Caki2 (cell line): ENCODE results near the gene PPP2R1B. TPM values are rescaled to one million over a fixed set of nuclear protein-coding genes. Genes with fewer than 3 reads are reported as not detected.

Experiments
- DNase-seq: peaks from one replicate; pipeline ENCODE4 v3.0.0-alpha.2; 2015; ENCODE audit warnings: low read depth
- in situ Hi-C: cut with HindIII; loops from 2 replicates; pipeline ENCODE4 v1.10.0; 2016; ENCODE audit warnings: low sequenced_read_pairs, low pct_unique_long_range_greater_than_20kb, mixed read lengths
- total RNA-seq: library from RNA; depleted of rRNA; stranded (reverse); fragments of >200 nt; shearing (Covaris generic); gene quantifications from 2 replicates; pipeline ENCODE4 v1.2.3, GENCODE V29; 2014; ENCODE audit warnings: low replicate concordance; rRNA removed

Gene PPP2R1B
- total RNA-seq = 4.7 and 17.1 TPM in 2 replicates

- in situ Hi-C loops = no loop called here
- DNase-seq = peak; percentile 76
Observed at GRCh38 chr11:111765984-111766833, at the start of gene PPP2R1B. PPP2R1B (minus strand) TSS chr11:111766389; CDS start chr11:111766361, 28 bp downstream.

GRCh38 chr11:111815489-111815888, 49.3 kb upstream of the PPP2R1B start:
- DNase-seq = no peak
- in situ Hi-C loops = no loop called here

- DNase-seq = no peak
- in situ Hi-C loops = no loop called here
Observed at GRCh38 chr11:111814557-111815320, 48.5 kb upstream of the PPP2R1B start.

GRCh38 chr11:111814106-111814505, 47.9 kb upstream of the PPP2R1B start:
- no peak for DNase-seq
- in situ Hi-C loops = no loop called here

GRCh38 chr11:111812211-111812610, 46.0 kb upstream of the PPP2R1B start:
- in situ Hi-C loops = no loop called here
- DNase-seq = no peak

GRCh38 chr11:111811445-111811844, 45.3 kb upstream of the PPP2R1B start:
- in situ Hi-C loops = no loop called here
- DNase-seq = no peak

GRCh38 chr11:111808834-111809233, 42.6 kb upstream of the PPP2R1B start:
- in situ Hi-C loops = no loop called here
- no peak for DNase-seq

- in situ Hi-C loops = no loop called here
- DNase-seq = no peak
Observed at GRCh38 chr11:111808063-111808588, 41.9 kb upstream of the PPP2R1B start.

GRCh38 chr11:111807076-111807475, 40.9 kb upstream of the PPP2R1B start:
- no peak for DNase-seq
- in situ Hi-C loops = no loop called here

GRCh38 chr11:111801135-111801534, 34.9 kb upstream of the PPP2R1B start:
- in situ Hi-C loops = no loop called here

GRCh38 chr11:111798279-111798678, 32.1 kb upstream of the PPP2R1B start:
- no peak for DNase-seq
- in situ Hi-C loops = no loop called here

More at GRCh38 chr11:111801135-111801534, 34.9 kb upstream of the PPP2R1B start:
- DNase-seq = no peak

GRCh38 chr11:111797145-111797581, 31.0 kb upstream of the PPP2R1B start:
- DNase-seq = peak; percentile 52
- in situ Hi-C loops = no loop called here

- in situ Hi-C loops = no loop called here
- no peak for DNase-seq
Observed at GRCh38 chr11:111796696-111797095, 30.5 kb upstream of the PPP2R1B start.

GRCh38 chr11:111795334-111795985, 29.3 kb upstream of the PPP2R1B start:
- DNase-seq = no peak
- in situ Hi-C loops = no loop called here

- in situ Hi-C loops = no loop called here
- peak; percentile 44 for DNase-seq
Observed at GRCh38 chr11:111793863-111794262, 27.7 kb upstream of the PPP2R1B start.

- in situ Hi-C loops = no loop called here
- no peak for DNase-seq
Observed at GRCh38 chr11:111792955-111793500, 26.8 kb upstream of the PPP2R1B start.

- in situ Hi-C loops = no loop called here
Observed at GRCh38 chr11:111792314-111792713, 26.1 kb upstream of the PPP2R1B start.

GRCh38 chr11:111788464-111788863, 22.3 kb upstream of the PPP2R1B start:
- no peak for DNase-seq
- in situ Hi-C loops = no loop called here

More at GRCh38 chr11:111792314-111792713, 26.1 kb upstream of the PPP2R1B start:
- DNase-seq = no peak
